Embryonic facial prominence (tissue), 1 donor: ENCODE data around the gene TCERG1L.
"Not testable (repeated sequence)": the region's sequence is repeated elsewhere in the genome, so short reads cannot be mapped to it uniquely, and the experiment has no call there.

Source experiments
- DNase-seq: peaks from one replicate; pipeline ENCODE4 v3.0.0-alpha.2; 2016; ENCODE audit errors: extremely low spot score

The TCERG1L gene

GRCh38 chr10:131184503-131184902, 127.0 kb downstream of the TCERG1L start:
- no peak for DNase-seq

- no peak for DNase-seq
Measured at GRCh38 chr10:131183546-131184045, 127.9 kb downstream of the TCERG1L start.

- no peak for DNase-seq
Measured at GRCh38 chr10:131181456-131181855, 130.1 kb downstream of the TCERG1L start.

GRCh38 chr10:131180740-131181415, 130.6 kb downstream of the TCERG1L start:
- DNase-seq, result no peak

- DNase-seq, result no peak
Measured at GRCh38 chr10:131180086-131180485, 131.4 kb downstream of the TCERG1L start.

GRCh38 chr10:131179361-131179760, 132.2 kb downstream of the TCERG1L start:
- DNase-seq, result no peak

- DNase-seq, result no peak
Measured at GRCh38 chr10:131178521-131179331, 132.8 kb downstream of the TCERG1L start.

- peak; percentile 65 for DNase-seq
Measured at GRCh38 chr10:131177431-131178327, 133.8 kb downstream of the TCERG1L start.

GRCh38 chr10:131176907-131177306, 134.6 kb downstream of the TCERG1L start:
- DNase-seq, result no peak

- not testable (repeated sequence) for DNase-seq
Measured at GRCh38 chr10:131176324-131176723, 135.2 kb downstream of the TCERG1L start.

- DNase-seq, result no peak
Measured at GRCh38 chr10:131175891-131176290, 135.6 kb downstream of the TCERG1L start.

- no peak for DNase-seq
Measured at GRCh38 chr10:131174651-131175540, 136.6 kb downstream of the TCERG1L start.

GRCh38 chr10:131174211-131174565, 137.3 kb downstream of the TCERG1L start:
- no peak for DNase-seq

GRCh38 chr10:131173484-131174210, 137.9 kb downstream of the TCERG1L start:
- no peak for DNase-seq

- no peak for DNase-seq
Measured at GRCh38 chr10:131172433-131172832, 139.1 kb downstream of the TCERG1L start.

- DNase-seq, result no peak
Measured at GRCh38 chr10:131169146-131169545, 142.4 kb downstream of the TCERG1L start.

GRCh38 chr10:131168238-131168875, 143.2 kb downstream of the TCERG1L start:
- no peak for DNase-seq

GRCh38 chr10:131167036-131167860, 144.3 kb downstream of the TCERG1L start:
- no peak for DNase-seq

GRCh38 chr10:131166486-131166885, 145.0 kb downstream of the TCERG1L start:
- no peak for DNase-seq
